K562 (cell line): Measurements from ENCODE around the gene CARD14. TPM values are rescaled to one million over a fixed set of nuclear protein-coding genes. Genes with fewer than 3 reads are reported as not detected.
A peak's percentile ranks its signal among the peaks of the same experiment; 100 is the strongest.

Experiments
- ATAC-seq: fragments of 200-7000 bp; cut with Tn5 transposase; 3 replicates; pipeline ENCODE4 v1.9.1; 2020; ENCODE audit warnings: moderate library complexity
- BruUV-seq: library from RNA; stranded (reverse); fragments of 400-500 nt; replicated peaks from 2 replicates; lab custom pipeline; 2021; lab: Mats Ljungman, UMichigan
- CTCF ChIA-PET: fragments of 300-600 bp; formaldehyde crosslinking; extraction: SDS; loops from one replicate; lab custom pipeline; 2021; ENCODE audit warnings: low intra/inter-chr PET ratio; lab: Yijun Ruan, JAX
- POLR2A ChIA-PET: fragments of 300-600, 350-650 bp; sonication (Branson Sonifier 250); formaldehyde crosslinking; extraction: SDS; loops from one replicate; lab custom pipeline; 2021; ENCODE audit warnings: antibody characterized with exemption, inconsistent platforms; lab: Yijun Ruan, JAX
- DNase-seq, 4 experiments: peaks; one replicate each; pipeline versions ENCODE4 v3.0.0 to v3.0.0-alpha.2; 2011 to 2018; ENCODE audit warnings: low spot score in 3 of 4, mixed read lengths in 3 of 4; ENCODE audit errors: extremely low read depth in 1 of 4
- FAIRE-seq: peaks from 2 replicates; lab custom pipeline; 2011; peaks lifted over from hg19 to GRCh38; lab: Jason Lieb, UNC
- H2AFZ ChIP-seq: 2 replicates; pipeline ENCODE4 v1.6.0; 2011; ENCODE audit warnings: low read depth, low read length, control low read depth, inconsistent platforms
- H3K27ac ChIP-seq: fragments of 200-600 bp; 3 replicates; pipeline ENCODE4 v1.8.0; 2011; ENCODE audit warnings: low read depth, mild to moderate bottlenecking, control low read depth, inconsistent platforms, low read length, moderate library complexity, mixed read lengths; ENCODE audit errors: extremely low read depth
- H3K27me3 ChIP-seq, 2 experiments: fragments of 300-600 bp in 1 of 2; 2 replicates in 1 of 2; 3 replicates in 1 of 2; pipeline versions ENCODE4 v1.6.0 to v1.8.0; 2011; ENCODE audit warnings: inconsistent platforms in 2 of 2, low read length in 2 of 2, mild to moderate bottlenecking in 1 of 2, mixed read lengths in 1 of 2, moderate library complexity in 1 of 2; ENCODE audit not compliant: control insufficient read depth in 2 of 2, insufficient read depth in 2 of 2
- H3K36me3 ChIP-seq: fragments of 300-600 bp; 3 replicates; pipeline ENCODE4 v1.8.0; 2011; ENCODE audit warnings: mild to moderate bottlenecking, low read length, inconsistent platforms; ENCODE audit not compliant: control insufficient read depth, insufficient read depth
- H3K4me1 ChIP-seq, 2 experiments: fragments of 200-600 bp in 1 of 2; replicated peaks in 1 of 2; 2 replicates in 1 of 2; 3 replicates in 1 of 2; pipeline versions ENCODE4 v1.5.1 to v1.8.0; 2011; ENCODE audit warnings: inconsistent platforms in 2 of 2, low read length in 2 of 2, mild to moderate bottlenecking in 1 of 2, mixed read lengths in 1 of 2, moderate library complexity in 1 of 2; ENCODE audit not compliant: control insufficient read depth in 2 of 2, insufficient read depth in 2 of 2
- H3K4me2 ChIP-seq: 2 replicates; pipeline ENCODE4 v1.6.1; 2011; ENCODE audit warnings: low read length, control low read depth, inconsistent platforms, mixed read lengths; ENCODE audit not compliant: insufficient read depth
- H3K4me3 ChIP-seq: fragments of 200-600 bp; sonication (generic), shearing (Covaris generic); 2 replicates; pipeline ENCODE4 v1.5.1; 2016; ENCODE audit warnings: control low read depth, inconsistent platforms
- H3K79me2 ChIP-seq: fragments of 200-600 bp; 3 replicates; pipeline ENCODE4 v1.8.0; 2011; ENCODE audit warnings: low read length, inconsistent platforms; ENCODE audit not compliant: control insufficient read depth, insufficient read depth
- H3K9ac ChIP-seq, 2 experiments: 2 replicates each; pipeline versions ENCODE4 v1.6.0 to v1.6.1; 2011; ENCODE audit warnings: low read depth in 2 of 2, low read length in 2 of 2, control low read depth in 1 of 2, inconsistent platforms in 1 of 2, mild to moderate bottlenecking in 1 of 2, mixed read lengths in 1 of 2; ENCODE audit not compliant: insufficient read depth in 1 of 2
- H3K9me1 ChIP-seq: one replicate; pipeline ENCODE4 v1.6.0; 2011; ENCODE audit warnings: inconsistent platforms, mild to moderate bottlenecking, low read length, moderate library complexity; ENCODE audit not compliant: control insufficient read depth, insufficient read depth
- H3K9me3 ChIP-seq: replicated peaks from 2 replicates; pipeline ENCODE4 v1.5.1; 2011; ENCODE audit warnings: low read depth, low read length, inconsistent platforms; ENCODE audit not compliant: control insufficient read depth, insufficient read depth
- H4K20me1 ChIP-seq: replicated peaks from 2 replicates; pipeline ENCODE4 v1.6.1; 2011; ENCODE audit warnings: low read length, inconsistent platforms, mixed read lengths; ENCODE audit not compliant: control insufficient read depth, insufficient read depth
- FOSL1 ChIP-seq: fragments of 200-800 bp; sonication (Bioruptor generic); conservative IDR thresholded peaks from 2 replicates; pipeline ENCODE4 v1.6.1; 2016; ENCODE audit warnings: missing genetic modification characterization, missing compliant biosample characterization
- HMGN3 ChIP-seq: IDR thresholded peaks from 2 replicates; pipeline ENCODE4 v1.6.1; 2011; ENCODE audit warnings: borderline replicate concordance, low read depth, mild to moderate bottlenecking, mixed read lengths, low read length; ENCODE audit not compliant: insufficient read length; ENCODE audit errors: extremely low read depth
- NRF1 ChIP-seq, 2 experiments: fragments of 450-650 bp; IDR thresholded peaks in 1 of 2; conservative IDR thresholded peaks in 1 of 2; 2 replicates each; pipeline ENCODE4 v1.6.1; 2014; ENCODE audit warnings: mild to moderate bottlenecking in 2 of 2
- NUFIP1 ChIP-seq: fragments of 450-650 bp; IDR thresholded peaks from 2 replicates; pipeline ENCODE4 v1.6.1; 2018; ENCODE audit not compliant: partially characterized antibody
- RFX1 ChIP-seq: fragments of 450-650 bp; IDR thresholded peaks from 2 replicates; pipeline ENCODE4 v1.6.1; 2016; ENCODE audit warnings: mild to moderate bottlenecking, moderate library complexity
- TRIM24 ChIP-seq, 2 experiments: fragments of 450-650 bp; IDR thresholded peaks; 2 replicates each; pipeline ENCODE4 v1.6.1; 2016
- ZBTB7A ChIP-seq: IDR thresholded peaks from 2 replicates; pipeline ENCODE4 v1.6.1; 2011; ENCODE audit warnings: low read depth, mild to moderate bottlenecking, low read length, moderate library complexity, borderline replicate concordance; ENCODE audit not compliant: control insufficient read depth
- ZKSCAN3 ChIP-seq: fragments of 250-450 bp; sonication (Bioruptor Pico); IDR thresholded peaks from 2 replicates; pipeline ENCODE4 v1.4.0; 2020
- ZNF134 ChIP-seq: fragments of 250-450 bp; sonication (Bioruptor Pico); conservative IDR thresholded peaks from 2 replicates; pipeline ENCODE4 v1.4.0; 2020
- ZNF146 ChIP-seq: IDR thresholded peaks from one replicate; pipeline ENCODE4 v1.6.1; 2018; ENCODE audit warnings: missing compliant biosample characterization; ENCODE audit not compliant: unreplicated experiment
- WGBS: fragments of 100-300 bp; shearing (Covaris generic); methylation state at CpG from one replicate; pipeline ENCODE4 v1.1.6; 2016; ENCODE audit warnings: low coverage, mixed read lengths; ENCODE audit not compliant: insufficient coverage; ENCODE audit errors: missing lambda C conversion rate; 5-methylcytosine and 5-hydroxymethylcytosine counted together
- in situ Hi-C: fragments of 300-500 bp; cut with MboI; formaldehyde crosslinking; loops from 4 replicates; pipeline ENCODE4 v1.15.0; 2018; ENCODE audit warnings: inconsistent platforms, mixed read lengths
- intact Hi-C: fragments of 100-400 bp; cut with micrococcal nuclease; formaldehyde crosslinking; loops from 2 replicates; pipeline ENCODE4 v1.14.2; 2022
- polyA plus RNA-seq, 8 experiments: library from polyadenylated mRNA; depleted of rRNA in 4 of 8; stranded (reverse) in 5 of 8; unstranded in 3 of 8; fragments of >200 nt; fragmentation: Nextera tagmentation in 2 of 8; fragmentation: Illumina TruSeq in 1 of 8; extraction: Ambion mirVana in 2 of 8; extraction: Trizol in 1 of 8; gene quantifications; 2 replicates each; pipeline versions ENCODE4 v1.2.1 to v1.2.3, GENCODE V29; 2011 to 2014; ENCODE audit warnings: inconsistent platforms in 1 of 8, missing spikeins in 1 of 8
- total RNA-seq, 7 experiments: library from RNA; depleted of rRNA in 6 of 7; stranded (reverse); fragments of >200 nt in 6 of 7; fragmentation: Illumina TruSeq in 2 of 7; extraction: Trizol in 2 of 7; gene quantifications; 2 replicates each; pipeline versions ENCODE4 v1.2.1 to v1.2.3, GENCODE V29; 2011 to 2021; ENCODE audit warnings: low replicate concordance in 1 of 7
- TF ChIP-seq, protein P1 (sequence below), 3 experiments: IDR thresholded peaks in 2 of 3; conservative IDR thresholded peaks in 1 of 3; 2 replicates each; pipeline ENCODE4 v1.5.1; 2011 to 2012; ENCODE audit warnings: low read length in 3 of 3, mild to moderate bottlenecking in 3 of 3, control low read depth in 2 of 3, improper control_type of control experiment in 1 of 3, inconsistent platforms in 1 of 3, low read depth in 1 of 3, mixed read lengths in 1 of 3, moderate library complexity in 1 of 3; ENCODE audit not compliant: insufficient read depth in 2 of 3
- TF ChIP-seq, protein P2 (sequence below): sonication (generic); formaldehyde crosslinking; IDR thresholded peaks from 2 replicates; pipeline ENCODE4 v1.8.1; 2023; ENCODE audit warnings: missing genetic modification reagents, mild to moderate bottlenecking, borderline replicate concordance
- TF ChIP-seq, protein P3 (sequence below): IDR thresholded peaks from 2 replicates; pipeline ENCODE4 v1.6.1; 2011; ENCODE audit not compliant: insufficient read length; ENCODE audit errors: extremely low read depth

CARD14 gene
- total and polyA plus RNA-seq, 9 of the 15 experiments (the other 6 are each of a cell fraction or from before 2014, with no cell fraction given): not detected

DNA sequence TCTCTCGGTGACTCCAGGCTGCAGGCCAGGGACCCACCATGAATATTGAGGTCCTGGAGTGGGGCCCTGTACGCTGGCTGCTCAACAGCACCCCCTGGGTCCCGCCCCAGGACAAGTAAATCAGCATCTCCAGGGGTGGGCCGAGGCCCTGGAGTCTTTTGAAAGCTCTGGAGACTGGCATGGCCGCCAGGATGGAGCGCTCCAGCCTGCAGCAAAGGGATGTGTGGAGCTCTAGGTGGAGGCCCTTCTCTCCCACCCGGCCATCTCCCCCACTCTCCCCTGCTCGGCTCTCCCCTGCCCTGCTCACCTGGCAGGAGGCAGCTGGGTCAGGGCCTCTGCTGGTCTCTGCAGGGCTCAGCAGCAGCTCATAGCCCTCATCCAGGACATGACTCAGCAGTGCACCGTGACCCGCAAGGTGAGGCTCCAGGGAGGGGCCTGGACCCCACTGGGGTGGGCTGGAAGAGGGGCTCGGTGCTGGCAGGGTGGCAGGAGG is 33.7 kb downstream of the CARD14 start:
- H3K36me3 ChIP-seq: no peaks in the 10 kb centered on the region
- CTCF ChIA-PET: no interaction called here
- DNase-seq (no peak), FAIRE-seq (no peak), ATAC-seq (peak; percentile 44; the same call in 2 of the 3 replicates)
- H3K79me2 ChIP-seq: no peaks in the 10 kb centered on the region
- in situ Hi-C loops: loop anchor here (5.0 kb wide), 1 partner anchor 149 kb away; no protein-coding TSS in a partner anchor
- no peaks in the 10 kb centered on the region for H3K9me3 ChIP-seq
- TF ChIP-seq ZKSCAN3 (CRISPR knock-in tag): no peak
- 0 out of 2 replicates have a peak, but pooled peaks have one; percentile 25 for TF ChIP-seq ZBTB7A
- TF ChIP-seq FOSL1 (tag): no peak
- TF ChIP-seq, protein P1, sequence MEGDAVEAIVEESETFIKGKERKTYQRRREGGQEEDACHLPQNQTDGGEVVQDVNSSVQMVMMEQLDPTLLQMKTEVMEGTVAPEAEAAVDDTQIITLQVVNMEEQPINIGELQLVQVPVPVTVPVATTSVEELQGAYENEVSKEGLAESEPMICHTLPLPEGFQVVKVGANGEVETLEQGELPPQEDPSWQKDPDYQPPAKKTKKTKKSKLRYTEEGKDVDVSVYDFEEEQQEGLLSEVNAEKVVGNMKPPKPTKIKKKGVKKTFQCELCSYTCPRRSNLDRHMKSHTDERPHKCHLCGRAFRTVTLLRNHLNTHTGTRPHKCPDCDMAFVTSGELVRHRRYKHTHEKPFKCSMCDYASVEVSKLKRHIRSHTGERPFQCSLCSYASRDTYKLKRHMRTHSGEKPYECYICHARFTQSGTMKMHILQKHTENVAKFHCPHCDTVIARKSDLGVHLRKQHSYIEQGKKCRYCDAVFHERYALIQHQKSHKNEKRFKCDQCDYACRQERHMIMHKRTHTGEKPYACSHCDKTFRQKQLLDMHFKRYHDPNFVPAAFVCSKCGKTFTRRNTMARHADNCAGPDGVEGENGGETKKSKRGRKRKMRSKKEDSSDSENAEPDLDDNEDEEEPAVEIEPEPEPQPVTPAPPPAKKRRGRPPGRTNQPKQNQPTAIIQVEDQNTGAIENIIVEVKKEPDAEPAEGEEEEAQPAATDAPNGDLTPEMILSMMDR (IDR thresholded peaks at IDR 0.05 in 2 of 3, conservative IDR thresholded peaks at IDR 0.05 in 1 of 3; ENCODE audit: insufficient read depth in 2 of 3, low read depth in 1 of 3, low read length in 3 of 3): peak in 1 of 3 experiments; percentile 19; a peak in 1 of 6 replicates
- TF ChIP-seq NUFIP1: no peak
- TF ChIP-seq ZNF134 (CRISPR knock-in tag): no peak
- TF ChIP-seq, protein P2, sequence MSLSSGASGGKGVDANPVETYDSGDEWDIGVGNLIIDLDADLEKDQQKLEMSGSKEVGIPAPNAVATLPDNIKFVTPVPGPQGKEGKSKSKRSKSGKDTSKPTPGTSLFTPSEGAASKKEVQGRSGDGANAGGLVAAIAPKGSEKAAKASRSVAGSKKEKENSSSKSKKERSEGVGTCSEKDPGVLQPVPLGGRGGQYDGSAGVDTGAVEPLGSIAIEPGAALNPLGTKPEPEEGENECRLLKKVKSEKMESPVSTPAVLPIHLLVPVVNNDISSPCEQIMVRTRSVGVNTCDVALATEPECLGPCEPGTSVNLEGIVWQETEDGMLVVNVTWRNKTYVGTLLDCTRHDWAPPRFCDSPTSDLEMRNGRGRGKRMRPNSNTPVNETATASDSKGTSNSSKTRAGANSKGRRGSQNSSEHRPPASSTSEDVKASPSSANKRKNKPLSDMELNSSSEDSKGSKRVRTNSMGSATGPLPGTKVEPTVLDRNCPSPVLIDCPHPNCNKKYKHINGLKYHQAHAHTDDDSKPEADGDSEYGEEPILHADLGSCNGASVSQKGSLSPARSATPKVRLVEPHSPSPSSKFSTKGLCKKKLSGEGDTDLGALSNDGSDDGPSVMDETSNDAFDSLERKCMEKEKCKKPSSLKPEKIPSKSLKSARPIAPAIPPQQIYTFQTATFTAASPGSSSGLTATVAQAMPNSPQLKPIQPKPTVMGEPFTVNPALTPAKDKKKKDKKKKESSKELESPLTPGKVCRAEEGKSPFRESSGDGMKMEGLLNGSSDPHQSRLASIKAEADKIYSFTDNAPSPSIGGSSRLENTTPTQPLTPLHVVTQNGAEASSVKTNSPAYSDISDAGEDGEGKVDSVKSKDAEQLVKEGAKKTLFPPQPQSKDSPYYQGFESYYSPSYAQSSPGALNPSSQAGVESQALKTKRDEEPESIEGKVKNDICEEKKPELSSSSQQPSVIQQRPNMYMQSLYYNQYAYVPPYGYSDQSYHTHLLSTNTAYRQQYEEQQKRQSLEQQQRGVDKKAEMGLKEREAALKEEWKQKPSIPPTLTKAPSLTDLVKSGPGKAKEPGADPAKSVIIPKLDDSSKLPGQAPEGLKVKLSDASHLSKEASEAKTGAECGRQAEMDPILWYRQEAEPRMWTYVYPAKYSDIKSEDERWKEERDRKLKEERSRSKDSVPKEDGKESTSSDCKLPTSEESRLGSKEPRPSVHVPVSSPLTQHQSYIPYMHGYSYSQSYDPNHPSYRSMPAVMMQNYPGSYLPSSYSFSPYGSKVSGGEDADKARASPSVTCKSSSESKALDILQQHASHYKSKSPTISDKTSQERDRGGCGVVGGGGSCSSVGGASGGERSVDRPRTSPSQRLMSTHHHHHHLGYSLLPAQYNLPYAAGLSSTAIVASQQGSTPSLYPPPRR (CRISPR knock-in tag): no peak
- TF ChIP-seq, protein P3, sequence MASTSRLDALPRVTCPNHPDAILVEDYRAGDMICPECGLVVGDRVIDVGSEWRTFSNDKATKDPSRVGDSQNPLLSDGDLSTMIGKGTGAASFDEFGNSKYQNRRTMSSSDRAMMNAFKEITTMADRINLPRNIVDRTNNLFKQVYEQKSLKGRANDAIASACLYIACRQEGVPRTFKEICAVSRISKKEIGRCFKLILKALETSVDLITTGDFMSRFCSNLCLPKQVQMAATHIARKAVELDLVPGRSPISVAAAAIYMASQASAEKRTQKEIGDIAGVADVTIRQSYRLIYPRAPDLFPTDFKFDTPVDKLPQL: no peak
- TF ChIP-seq RFX1: no peak
- TF ChIP-seq TRIM24 (IDR thresholded peaks at IDR 0.05): no peak
- TF ChIP-seq ZNF146 (CRISPR knock-in tag): no peak
- no peak for TF ChIP-seq NRF1 (conservative IDR thresholded peaks at IDR 0.05 in 1 of 2, IDR thresholded peaks at IDR 0.05 in 1 of 2)
- TF ChIP-seq HMGN3: no peak
- POLR2A ChIA-PET: interaction anchor here (0.7 to 1.2 kb wide), 4 partner anchors 37 to 183 kb away, joined by 3 to 4 read pairs (median 4); no protein-coding TSS in a partner anchor
- no peak overlapping the region for H3K4me2 ChIP-seq
- BruUV-seq: no TSS peak
- no peaks in the 10 kb centered on the region for H4K20me1 ChIP-seq
- intact Hi-C loops: no loop called here
- WGBS: 33% methylated on average over 6 of the region's 11 CpGs
- H3K4me3 ChIP-seq: no peak overlapping the region
- H3K9ac ChIP-seq: no peak overlapping the region
- no peaks in the 10 kb centered on the region for H3K9me1 ChIP-seq
- H3K27me3 ChIP-seq: no peaks in the 10 kb centered on the region
- no peak overlapping the region for H3K27ac ChIP-seq
- peaks cover 0 to 20% of the 10 kb centered on the region in 2 experiments; a peak in 2 of 5 replicates for H3K4me1 ChIP-seq
- H2AFZ ChIP-seq: no peak overlapping the region
